AG08395 (cell line): ENCODE measurements around the gene PALLD.

Experiments used
- DNase-seq: peaks from one replicate; pipeline ENCODE4 v3.0.0; 2012; ENCODE audit warnings: mixed read lengths, low spot score

Gene PALLD

GRCh38 chr4:168527560-168527959 is 30.7 kb downstream of the PALLD start:
- DNase-seq, result no peak

DNA sequence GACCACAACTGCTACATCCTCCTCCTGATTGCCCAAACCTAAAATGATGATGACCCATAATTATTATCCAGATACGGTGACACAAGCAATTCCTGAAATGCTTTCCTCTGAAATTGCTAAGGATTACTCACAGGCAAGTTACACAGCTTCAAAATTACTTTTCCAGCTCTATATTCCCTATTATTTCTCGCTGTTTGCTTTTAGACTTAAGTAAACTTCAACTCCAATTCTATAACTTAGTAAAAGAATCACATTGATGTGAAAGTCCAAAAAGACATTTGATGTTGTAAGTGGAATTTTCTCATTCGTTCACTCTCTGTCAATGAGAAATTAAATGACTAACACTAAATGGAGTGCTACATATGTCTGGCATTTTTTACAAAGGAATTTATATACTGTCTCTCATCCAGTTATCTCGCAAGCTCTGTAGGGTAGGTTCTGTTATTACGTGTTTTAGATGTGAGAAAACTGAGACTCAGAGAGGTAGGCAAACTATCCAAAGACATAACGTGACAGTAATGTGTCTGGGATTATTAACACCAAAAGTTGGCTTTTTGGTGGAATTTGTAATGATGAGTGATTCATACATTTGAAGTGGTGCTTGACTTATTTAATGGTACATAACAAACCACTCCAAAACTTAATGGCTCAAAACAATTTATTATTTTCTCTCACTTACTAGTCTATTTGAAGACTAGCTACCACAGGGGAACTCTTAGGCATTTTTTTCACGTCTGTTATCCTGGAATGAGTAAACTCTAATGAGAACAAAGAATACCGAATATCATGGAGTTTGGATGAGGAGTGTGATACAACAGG is 31.5 kb downstream of the PALLD start:
- DNase-seq, result peak; percentile 49

- DNase-seq, result no peak
Measured at GRCh38 chr4:168529257-168529656, 32.4 kb downstream of the PALLD start.

GRCh38 chr4:168531305-168531704 is 34.5 kb downstream of the PALLD start:
- no peak for DNase-seq

DNA sequence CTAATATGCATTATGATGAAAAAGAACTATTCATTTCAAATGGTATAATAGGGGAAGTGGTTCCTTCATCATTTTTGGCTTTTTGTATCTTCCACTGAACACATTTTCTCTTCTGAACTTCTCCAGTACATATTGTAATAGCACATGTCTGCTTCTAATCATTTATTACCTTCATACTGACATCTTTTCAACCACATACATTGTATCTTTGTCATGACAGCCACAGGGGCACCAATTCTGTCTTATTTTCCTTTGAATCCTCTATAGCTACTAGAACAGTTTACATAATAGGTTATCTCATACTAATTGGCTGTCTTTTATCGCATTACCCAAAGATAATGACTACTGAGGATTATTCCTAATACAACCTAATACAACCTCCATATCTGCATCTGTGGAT is 37.7 kb downstream of the PALLD start:
- DNase-seq, result no peak

- DNase-seq, result no peak
Measured at GRCh38 chr4:168535689-168536088, 38.8 kb downstream of the PALLD start.

GRCh38 chr4:168536448-168536847 is 39.6 kb downstream of the PALLD start:
- DNase-seq, result no peak

DNA sequence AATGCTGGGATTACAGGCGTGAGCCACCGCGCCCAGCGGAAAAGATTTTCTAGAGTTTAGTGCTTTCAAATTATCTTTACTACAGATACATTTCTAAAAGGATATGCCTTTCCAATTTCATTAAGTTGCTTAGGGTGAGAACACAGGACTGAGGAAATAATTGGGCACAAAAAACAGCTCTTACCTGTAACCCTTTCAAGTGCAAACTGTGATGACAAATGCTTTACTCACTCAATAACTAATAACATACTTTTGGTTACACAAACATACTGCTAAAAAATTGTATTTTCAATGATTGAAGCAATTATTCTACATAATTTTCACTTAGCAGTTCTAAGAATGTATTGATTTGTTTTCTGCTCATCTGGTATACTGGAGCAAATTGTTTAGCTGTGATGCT is 40.2 kb downstream of the PALLD start:
- DNase-seq, result no peak

- no peak for DNase-seq
Measured at GRCh38 chr4:168537571-168537970, 40.7 kb downstream of the PALLD start.

- DNase-seq, result no peak
Measured at GRCh38 chr4:168538632-168539031, 41.8 kb downstream of the PALLD start.

DNA sequence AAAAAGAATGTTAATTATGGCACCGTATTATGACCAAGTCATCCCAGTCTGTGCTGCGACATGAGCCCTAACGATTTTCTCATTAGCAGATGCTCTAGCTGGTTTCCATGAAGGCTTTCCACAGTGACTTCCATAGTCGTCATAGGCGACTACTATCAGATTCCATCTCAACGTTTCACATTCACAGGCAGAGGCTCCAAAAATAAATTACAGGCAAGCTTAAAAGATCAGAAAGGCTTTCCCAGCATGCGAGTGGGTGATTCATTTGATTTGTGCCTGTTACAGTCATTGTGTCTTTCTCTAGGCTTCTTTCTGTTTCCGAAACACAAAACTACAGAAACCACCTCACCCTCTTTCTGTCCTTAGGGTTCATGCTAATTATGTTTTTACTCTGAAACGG is 43.2 kb downstream of the PALLD start:
- DNase-seq, result peak; percentile 33

DNA sequence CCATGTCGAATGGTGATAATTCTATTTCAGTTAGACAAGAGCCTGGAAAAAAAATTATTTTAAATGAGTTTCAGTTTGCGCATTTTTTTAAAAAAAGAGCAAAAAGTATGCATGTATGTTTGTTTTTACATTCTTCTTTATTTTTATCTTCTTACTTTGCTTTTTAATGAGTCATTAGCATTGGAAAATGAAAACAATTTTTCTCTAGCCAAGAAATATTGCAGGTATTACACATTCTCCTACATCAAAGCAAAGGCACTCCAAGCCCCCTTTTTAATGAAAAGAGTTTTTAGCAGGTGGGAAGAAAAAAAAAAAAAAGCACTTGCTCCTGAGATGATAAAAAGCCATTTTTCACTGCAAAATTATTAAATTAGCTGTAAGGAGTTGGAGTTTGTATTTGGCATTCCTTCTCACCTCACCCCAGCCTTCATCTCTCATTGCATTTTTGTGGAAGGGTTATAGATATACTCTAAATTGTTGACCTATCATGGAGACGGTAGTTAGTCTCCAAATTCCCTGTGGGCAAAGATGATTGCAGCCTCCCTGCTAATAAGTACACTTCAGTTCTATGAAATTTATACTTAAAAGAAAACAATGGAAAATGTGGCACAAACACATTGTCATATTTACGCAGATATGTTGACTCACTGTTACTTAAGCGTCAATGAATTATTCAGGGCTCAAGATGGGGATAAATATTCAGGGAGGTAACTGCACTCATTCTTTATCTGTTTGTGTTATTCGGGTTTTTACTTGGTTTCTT is 43.8 kb downstream of the PALLD start:
- no peak for DNase-seq

- no peak for DNase-seq
Measured at GRCh38 chr4:168541266-168541953, 44.6 kb downstream of the PALLD start.

DNA sequence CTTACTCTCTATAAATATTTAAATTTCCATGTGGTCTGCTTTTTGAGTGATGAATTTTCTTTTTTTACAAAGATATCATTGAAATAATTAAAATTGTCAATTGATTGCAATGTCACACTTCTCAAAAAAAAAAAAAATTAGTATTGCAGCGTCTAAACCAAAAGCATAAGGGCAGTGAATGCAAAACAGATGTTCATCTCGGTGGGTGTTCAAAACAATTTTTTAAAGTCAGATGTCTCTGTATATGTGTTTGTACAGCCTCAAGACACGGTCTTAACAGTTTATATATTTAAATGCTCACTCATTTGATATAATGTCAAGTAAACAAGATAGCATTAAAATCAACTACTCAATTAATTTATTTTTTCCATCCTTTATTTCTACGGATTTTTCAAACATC is 52.3 kb downstream of the PALLD start:
- no peak for DNase-seq

DNA sequence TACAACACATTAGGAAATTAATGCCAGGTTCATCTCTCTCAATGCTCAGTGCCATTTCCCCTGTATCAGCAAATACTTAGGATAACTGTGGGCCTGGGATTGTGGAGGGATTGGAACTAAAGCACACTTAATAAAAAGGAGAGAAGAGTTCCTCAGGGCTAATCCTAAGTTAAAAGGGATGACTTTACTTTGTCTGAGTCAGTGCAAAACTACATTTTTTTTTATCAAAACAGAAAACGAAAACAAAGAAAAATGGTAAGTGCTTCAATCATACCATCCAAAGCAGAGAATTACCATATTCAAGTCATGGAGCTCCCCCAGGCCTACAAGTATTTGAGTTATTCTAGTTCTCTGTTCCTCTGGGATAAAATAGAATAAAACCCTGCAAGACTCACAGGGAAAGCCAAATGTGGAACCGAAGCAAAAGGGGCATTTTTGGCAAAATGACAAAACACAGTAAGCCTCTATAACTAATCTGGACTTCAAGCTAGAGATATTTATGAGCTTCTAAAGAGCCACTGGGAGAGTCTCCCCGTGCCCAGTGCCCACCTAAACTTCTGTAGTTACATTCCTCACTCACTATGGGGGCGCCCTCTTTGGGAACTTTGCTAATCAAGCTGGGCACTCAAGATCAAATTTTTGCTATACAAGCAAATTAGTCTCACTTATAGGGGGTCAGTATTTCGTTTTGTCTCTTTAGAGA is 53.4 kb downstream of the PALLD start:
- DNase-seq, result peak; percentile 38

DNA sequence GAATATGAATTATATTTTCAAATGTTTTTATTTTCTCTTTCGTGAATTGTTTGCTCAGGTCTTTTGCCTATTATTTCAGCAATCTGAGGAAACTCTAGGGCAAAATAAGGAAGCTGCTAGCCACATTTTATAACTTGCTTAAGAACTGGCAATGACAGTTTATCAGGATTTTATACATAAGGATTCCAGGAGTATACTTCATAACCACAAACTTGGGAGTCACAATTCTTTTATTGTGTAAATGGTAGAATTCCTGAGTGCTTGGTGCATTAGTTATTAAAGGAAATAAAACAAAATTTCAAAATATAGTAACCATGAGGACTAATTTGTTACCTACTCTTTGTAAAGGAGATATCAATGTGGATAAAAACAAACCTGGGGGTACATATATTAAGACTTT is 54.4 kb downstream of the PALLD start:
- DNase-seq, result peak; percentile 67

DNA sequence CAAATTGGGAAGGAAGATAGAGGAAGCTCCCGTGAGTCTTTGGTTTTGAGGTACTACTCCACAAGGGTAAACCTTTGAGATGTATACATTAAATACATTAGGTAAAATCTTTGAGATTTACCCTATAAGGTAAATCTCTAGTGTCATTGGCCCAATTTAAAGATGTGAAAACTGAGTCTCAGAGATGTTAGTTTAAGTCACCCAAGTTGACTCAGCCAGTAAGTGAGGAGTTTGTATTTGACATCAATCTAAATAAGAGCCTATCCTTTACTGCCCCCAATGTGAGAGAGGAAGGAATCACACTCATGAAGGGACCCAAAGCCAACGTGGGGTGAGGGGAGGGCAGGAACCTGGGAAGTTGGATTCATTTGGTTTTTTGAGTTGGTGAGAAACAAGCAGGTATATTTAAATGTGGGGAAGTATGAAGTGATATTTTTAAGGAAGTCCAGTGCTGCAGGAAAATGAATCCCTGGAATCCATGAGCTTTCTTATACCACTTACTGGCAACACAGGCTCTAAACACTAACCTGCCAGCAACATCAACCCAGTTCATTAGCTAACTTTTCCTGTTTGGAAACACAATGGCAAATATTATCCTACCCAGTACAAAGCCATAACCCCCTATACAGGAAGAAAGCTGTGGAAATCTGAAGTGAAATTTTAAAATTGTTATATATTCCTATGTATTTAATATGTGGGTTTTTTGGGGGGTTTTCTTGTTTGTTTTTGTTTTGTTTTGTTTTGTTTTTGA is 55.3 kb downstream of the PALLD start:
- no peak for DNase-seq

DNA sequence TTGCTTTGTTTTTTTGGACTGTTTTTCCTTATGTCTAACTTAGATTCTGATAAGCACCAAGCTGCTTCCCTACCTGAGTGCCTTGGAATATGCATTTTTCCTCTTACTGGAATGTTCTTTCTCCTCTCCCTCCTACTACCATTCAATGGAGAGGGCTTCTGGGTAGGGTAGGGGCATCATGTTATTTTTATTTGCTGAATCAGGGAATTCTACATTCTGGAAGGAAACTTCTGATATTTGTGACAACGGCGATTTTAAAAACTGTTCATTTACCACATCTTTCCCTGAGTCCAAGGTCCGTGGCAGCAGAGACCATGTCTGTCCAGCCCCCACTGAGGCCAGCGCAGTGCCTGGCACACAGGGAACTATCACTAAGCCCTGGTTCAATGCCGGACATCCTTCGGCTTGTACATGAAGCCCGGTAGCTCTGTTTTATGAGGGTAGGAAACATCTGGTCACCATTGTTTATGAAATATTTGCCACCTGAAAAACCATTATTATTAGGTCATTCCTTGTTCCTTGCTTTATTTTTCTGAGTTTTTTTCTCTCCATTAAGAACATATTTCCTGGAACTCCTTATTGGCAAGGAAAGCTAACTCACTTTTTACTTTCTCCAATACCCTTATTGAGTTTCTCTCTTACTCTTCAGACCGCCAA is 57.0 kb downstream of the PALLD start:
- DNase-seq, result no peak

DNA sequence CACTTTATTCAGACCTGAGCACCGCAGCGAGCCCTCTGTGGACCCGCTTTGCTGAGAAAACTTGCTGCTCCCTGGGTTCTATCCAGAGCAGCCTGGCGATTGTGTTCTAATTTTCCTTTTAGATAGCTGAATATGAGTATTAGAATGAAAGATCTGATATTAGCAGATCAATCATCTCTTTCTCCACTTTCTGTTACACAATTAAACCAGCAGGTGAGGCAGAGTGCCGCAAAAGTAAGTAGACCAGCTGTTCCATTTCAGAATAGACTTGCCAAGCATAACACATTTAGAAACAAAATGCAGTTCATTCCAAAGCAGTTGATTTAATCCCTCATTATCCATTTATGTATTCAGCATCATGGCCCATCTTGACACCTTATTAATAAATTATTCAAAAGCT is 58.6 kb downstream of the PALLD start:
- DNase-seq, result no peak

DNA sequence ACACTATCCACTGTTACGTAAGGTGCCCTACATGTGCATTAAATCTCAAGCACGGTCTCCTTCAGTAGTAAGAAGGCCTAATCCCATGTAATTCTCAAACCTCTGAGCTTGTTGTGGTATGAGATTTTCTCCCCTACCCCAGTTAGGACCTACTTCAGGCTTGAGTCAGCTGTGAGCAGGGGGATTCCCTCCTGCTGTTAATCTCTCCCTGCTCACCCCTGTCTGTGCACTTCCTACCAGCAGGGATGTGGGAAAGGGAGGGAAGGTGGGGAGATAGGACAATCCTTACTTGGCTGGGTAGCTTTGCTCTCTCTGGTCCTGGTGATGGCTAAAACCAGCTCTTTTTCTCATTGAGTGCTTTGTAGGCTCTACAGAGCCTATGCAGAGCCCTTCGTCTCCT is 60.8 kb downstream of the PALLD start:
- DNase-seq, result no peak

DNA sequence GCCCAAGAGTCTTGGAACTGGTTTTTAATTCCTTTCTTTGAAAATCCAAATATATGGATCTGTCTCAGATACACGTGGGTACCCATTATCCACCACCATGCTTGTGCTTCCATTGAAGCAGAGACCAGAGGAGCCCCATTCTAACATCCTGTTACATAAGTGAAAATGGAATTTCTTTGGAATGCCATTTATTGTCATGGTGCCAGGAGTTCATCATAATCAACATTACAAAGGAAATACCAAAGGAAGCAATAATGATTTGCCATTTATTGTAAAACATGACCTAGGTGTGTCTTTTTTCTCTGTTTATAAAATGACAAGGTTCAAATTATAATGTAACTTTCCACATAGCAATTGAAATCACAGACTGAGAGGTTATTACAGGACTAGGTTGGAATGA is 61.7 kb downstream of the PALLD start:
- DNase-seq, result no peak
